ENCODE measurements around the gene GFM1. TPM values are rescaled to one million over a fixed set of nuclear protein-coding genes. Genes with fewer than 3 reads are reported as not detected.

The GFM1 gene
- total RNA-seq = 10 to 100 TPM; 30.8 to 42.7 (median 36.6) TPM

- TF ChIP-seq, protein P1, sequence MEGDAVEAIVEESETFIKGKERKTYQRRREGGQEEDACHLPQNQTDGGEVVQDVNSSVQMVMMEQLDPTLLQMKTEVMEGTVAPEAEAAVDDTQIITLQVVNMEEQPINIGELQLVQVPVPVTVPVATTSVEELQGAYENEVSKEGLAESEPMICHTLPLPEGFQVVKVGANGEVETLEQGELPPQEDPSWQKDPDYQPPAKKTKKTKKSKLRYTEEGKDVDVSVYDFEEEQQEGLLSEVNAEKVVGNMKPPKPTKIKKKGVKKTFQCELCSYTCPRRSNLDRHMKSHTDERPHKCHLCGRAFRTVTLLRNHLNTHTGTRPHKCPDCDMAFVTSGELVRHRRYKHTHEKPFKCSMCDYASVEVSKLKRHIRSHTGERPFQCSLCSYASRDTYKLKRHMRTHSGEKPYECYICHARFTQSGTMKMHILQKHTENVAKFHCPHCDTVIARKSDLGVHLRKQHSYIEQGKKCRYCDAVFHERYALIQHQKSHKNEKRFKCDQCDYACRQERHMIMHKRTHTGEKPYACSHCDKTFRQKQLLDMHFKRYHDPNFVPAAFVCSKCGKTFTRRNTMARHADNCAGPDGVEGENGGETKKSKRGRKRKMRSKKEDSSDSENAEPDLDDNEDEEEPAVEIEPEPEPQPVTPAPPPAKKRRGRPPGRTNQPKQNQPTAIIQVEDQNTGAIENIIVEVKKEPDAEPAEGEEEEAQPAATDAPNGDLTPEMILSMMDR (IDR thresholded peaks at IDR 0.05) = peak in 1 of 3 donors; percentile 61
- no peak for TF ChIP-seq POLR2A (IDR thresholded peaks at IDR 0.05)
- H3K4me3 ChIP-seq (ENCODE audit: low read depth, poor library complexity, severe bottlenecking) = peak within 1 kb of the TSS; percentile 87
- 0% methylated on average over 36 to 42 of the region's 42 CpGs for WGBS, 2 donors
- DNase-seq (ENCODE audit: low spot score in 2 of 2) = peak; percentile 93 to 97
- intact Hi-C loops (cut with DNase I; ENCODE audit: low total_unique reads) = no loop called here
Observed at GRCh38 chr3:158644345-158644908, at the start of gene GFM1. GFM1 (plus strand) TSS chr3:158644527; CDS start chr3:158644635, 108 bp downstream.

DNA sequence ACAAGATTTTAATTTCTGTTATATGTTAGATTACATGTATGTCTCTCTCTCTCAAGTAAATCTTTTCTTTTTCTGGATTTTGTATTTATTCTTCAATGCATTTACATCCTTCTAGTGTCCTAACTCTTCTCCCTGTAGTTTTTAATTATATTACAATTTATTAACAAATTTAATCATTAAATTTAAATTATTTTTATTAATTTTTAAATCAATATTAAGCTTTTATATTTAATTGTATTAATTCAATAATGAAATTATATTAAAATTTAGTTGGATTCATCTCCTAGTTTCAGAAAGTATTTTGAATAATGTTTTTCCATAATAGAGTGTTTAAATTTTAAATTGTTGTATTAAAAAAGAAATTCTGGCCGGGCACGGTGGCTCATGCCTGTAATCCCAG is 43.5 kb upstream of the GFM1 start:
- no peak overlapping the region for H3K4me3 ChIP-seq (ENCODE audit: low read depth, poor library complexity, severe bottlenecking)
- intact Hi-C loops (cut with DNase I; ENCODE audit: low total_unique reads) = no loop called here
- WGBS, 2 donors = 94 to 97% methylated on average over 2 of the region's 2 CpGs
- TF ChIP-seq, protein P1 (IDR thresholded peaks at IDR 0.05) = no peak
- TF ChIP-seq POLR2A (IDR thresholded peaks at IDR 0.05) = no peak
- no peak for DNase-seq (ENCODE audit: low spot score in 2 of 2)

DNA sequence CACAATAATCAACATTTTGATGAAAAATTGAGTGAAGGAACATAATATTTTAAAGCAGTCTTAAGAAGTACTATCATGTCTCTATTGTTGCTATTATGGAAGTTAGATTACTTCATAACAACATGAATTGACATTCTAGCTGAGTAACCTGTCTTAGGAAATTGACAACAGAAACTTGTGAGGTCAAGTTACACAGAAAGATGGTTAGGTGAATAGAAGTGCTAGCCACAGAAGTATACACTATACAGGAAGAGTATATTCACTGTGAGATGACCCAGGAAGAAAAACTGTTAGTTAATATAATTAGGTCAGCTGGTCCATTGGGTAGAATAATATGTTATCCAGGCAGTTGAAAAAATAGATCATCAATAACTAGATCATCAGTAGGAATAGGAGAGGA is 42.1 kb upstream of the GFM1 start:
- no peak overlapping the region for H3K4me3 ChIP-seq (ENCODE audit: low read depth, poor library complexity, severe bottlenecking)
- intact Hi-C loops (cut with DNase I; ENCODE audit: low total_unique reads) = no loop called here
- no peak for TF ChIP-seq POLR2A (IDR thresholded peaks at IDR 0.05)
- TF ChIP-seq, protein P1 (IDR thresholded peaks at IDR 0.05) = no peak
- DNase-seq (ENCODE audit: low spot score in 2 of 2) = no peak

DNA sequence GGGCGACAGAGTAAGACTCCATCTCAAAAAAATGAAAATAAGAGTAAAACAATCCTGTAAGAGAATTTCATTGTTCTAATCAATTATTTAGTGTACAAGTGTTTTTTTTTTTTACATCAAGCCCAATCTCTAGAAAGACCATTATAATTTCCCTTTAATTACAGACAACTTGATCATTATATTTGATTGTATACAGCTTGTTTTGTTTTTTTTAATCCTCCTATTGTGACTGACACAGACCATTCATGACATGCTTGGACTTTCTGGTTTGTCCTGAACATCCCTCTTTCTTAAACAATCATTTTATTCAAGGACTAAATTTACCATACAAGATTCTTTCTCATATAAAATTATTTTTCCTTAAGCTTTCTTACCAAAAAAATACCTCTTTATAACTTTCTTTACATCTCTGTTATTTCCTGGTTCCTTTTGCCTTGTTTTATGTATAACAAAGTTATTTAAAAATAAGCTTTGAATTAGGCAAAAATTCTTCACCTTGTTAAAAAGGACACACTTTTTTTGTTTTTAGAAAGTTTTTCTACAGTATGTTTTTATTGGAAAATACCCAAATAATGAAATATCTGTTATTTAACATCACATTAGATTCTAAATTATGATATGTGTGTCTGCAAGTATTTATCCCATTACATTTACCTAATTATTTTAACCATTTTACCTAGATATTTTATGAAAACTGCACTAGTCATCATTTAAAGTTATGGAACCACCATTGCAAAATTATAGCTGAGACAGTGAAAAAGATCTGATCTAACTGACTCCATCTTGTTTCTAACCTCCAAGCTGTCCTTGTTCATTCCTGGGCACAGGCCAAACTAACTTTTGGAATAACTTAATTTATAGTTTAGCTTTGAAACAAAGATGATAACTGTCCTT is 26.1 kb upstream of the GFM1 start:
- intact Hi-C loops (cut with DNase I; ENCODE audit: low total_unique reads) = no loop called here
- H3K4me3 ChIP-seq (ENCODE audit: low read depth, poor library complexity, severe bottlenecking) = no peak overlapping the region
- 53 to 72% methylated on average over 1 of the region's 1 CpG for WGBS, 2 donors
- DNase-seq (ENCODE audit: low spot score in 2 of 2) = no peak
- TF ChIP-seq, protein P1 (IDR thresholded peaks at IDR 0.05) = no peak
- TF ChIP-seq POLR2A (IDR thresholded peaks at IDR 0.05) = no peak

GRCh38 chr3:158625881-158626280 is 18.4 kb upstream of the GFM1 start:
- 57 to 64% methylated on average over 1 of the region's 1 CpG for WGBS, 2 donors
- DNase-seq (ENCODE audit: low spot score in 2 of 2) = no peak
- TF ChIP-seq, protein P1 (IDR thresholded peaks at IDR 0.05) = no peak
- no peak for TF ChIP-seq POLR2A (IDR thresholded peaks at IDR 0.05)
- H3K4me3 ChIP-seq (ENCODE audit: low read depth, poor library complexity, severe bottlenecking) = no peak overlapping the region
- intact Hi-C loops (cut with DNase I; ENCODE audit: low total_unique reads) = no loop called here
